ENCODE results near the gene NANOS2.

NANOS2 gene

DNA sequence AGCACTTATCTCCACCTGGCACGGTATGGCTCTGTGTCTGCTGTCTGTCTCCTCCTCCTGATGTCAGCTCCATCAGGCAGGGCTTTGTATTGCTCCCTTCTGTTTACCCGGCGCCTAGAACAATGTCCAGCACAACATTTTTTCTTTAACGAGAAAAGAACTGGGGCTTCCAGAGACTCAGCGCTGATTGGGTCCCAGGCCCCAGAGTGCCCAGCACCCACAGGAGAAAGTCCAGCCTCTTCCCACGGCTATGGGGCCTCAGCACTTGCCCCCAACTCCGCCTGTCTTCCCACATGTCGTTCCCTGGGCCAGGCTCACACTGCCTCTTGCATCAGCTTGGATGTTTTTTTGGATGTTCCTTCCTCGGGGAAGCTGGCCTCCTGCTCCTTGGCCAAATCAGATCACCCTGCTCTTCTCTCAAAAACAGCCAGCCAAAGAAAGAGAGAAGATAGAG, 19.0 kb downstream of the NANOS2 start:
- DNase-seq (ENCODE audit: low read depth), result no peak

DNA sequence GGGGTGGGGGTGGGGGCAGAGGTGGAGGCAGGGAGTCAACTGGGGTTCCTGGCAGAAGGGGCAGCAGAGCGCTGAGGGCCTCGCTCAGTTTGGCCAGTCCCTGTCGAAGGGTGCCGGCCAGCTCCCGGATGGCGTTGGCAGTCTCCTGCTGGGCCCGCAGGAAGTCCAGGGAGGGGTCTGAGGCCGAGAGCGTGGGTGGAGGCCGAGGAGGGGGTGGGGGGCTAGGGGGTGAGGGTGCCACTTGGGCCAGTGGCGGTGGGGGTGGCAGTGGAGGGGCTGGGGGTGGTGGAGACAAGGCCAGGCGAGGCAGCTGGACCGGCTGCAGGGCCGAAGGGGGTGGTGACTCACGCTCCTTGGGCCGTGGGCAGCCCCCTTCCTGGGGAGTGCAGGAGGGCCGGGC, 23.7 kb downstream of the NANOS2 start:
- no peak for DNase-seq (ENCODE audit: low read depth)

DNA sequence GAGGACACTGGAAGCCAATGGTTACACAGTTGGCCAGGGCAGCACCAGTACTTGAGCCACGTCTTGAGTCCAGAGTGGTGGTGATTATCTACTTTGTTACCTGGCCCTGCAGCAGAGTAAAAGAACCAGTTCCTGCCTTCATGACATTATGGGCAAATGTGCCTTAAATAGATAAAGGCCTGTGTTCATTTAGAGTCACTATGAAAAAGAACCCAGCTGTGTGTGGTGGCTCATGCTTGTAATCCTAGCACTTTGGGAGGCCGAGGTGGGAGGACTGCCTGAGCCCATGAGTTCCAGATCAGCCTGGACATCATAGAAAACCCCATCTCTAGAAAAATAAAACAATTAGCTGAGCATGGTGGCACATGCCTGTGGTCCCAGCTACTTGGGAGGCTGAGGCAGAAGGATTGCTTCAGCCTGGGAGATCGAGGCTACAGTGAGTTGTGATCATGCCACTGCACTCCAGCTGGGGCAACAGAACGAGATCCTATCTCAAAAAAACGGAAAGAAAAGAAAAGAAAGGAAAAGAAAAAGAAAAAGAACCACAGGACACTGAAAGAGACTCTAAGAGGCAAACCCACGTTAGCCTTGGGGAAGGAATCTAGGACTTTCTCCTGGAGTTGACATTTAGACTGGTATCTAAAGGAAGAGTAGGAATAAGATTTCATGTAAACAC, 25.2 kb downstream of the NANOS2 start:
- no peak for DNase-seq (ENCODE audit: low read depth)

DNA sequence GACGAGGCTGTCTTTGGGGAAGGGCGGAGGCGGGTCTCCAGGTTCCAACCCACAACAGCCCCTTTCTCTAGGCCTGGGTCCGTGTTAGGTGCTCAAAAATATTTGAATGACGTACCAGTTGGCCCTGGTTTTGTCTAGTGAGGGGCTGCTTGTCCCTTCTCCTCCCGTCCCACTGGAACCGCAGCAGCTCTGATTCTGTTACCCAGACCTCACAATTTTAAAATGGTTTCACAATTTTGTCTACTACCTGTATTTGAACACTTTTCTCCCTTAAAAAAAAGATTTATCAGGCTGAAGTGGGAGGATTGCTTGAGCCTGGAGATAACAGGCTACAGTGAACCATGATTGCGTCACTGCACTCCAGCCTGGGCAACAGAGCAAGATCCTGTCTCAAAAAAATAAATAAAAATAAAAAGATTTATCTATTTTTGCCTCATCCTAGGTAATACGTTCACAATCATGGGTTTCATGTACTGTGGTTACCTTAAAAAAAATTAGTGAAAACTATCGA, 27.3 kb downstream of the NANOS2 start:
- no peak for DNase-seq (ENCODE audit: low read depth)

DNA sequence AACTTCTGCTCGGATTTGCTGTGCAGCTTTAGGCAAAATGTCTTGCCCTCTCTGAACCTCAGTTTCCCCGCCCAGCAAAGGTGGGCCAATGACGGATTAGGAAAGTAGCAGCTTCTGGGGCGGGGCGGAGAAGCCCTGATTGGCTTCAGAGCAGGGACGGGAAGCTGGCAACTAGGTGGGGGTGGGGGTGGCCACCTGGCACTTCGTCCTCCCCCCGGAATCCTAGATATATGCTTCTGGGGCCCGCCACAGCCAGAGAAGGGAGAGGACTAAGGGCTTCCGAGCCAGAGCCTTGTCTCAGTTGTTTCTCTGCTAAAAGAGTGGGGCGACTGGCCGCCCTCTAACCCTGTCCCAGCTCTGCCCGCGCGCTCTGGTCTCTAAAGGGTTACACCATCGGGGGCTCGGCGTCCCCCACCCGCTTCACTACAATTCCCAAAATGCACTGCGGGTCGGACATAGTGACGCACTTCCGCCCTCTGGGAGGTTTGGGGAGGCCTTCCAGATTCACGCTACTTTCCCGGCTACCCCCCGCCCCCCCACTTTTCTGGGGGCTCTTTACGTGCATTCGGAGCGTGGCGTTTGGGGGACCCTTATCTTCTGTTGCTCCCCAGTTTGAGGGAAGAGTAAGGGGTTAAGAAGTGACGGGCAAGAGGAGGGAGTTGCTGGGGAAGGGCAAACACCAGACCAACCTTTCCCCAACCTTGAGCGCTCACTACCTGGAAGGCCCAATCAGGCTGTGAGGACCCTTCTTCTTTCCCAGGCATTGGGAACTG, 28.0 kb downstream of the NANOS2 start:
- DNase-seq (ENCODE audit: low read depth), result peak; percentile 75

DNA sequence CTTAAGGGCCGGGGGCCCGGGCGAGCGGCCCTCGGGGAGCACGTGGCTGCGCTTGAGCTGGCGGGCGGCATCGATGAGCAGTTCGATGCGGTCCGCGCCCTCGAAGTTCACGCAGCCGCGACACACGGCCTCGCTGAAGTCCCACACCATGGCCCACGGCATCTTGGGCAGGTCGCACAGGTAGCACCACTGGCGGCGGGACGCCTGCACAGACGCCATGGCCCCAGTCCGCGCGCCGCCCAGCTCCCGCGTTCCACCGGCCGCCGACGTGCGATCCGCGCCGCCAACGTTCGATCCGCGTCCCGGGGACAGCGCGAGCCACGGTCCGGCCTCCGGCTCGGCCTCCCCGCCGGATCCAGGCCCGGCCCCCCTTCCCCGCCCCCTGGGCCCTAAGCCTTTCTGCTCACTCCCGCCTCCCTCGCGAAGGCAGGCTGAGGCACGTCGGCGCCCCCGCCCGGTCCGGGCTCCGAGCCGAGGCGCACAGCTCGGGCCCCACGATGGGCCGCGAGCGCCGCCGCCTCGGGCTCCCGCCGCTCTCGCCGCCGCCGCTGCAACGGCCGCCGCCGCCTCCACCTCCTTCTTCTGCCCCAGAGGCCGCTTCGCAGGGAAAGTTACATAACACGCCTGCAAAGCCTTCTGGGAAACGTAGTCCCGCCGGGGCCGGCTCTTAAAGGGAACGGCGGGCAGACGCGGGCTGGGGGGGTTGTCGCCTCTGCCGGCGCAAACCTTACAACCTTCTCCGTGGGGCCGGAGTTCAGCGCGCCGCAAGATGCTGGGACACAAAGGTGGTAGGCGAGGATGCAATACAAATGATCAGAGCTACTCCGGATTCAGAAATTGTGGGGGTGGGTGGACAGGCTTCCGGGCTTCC, 28.8 kb downstream of the NANOS2 start, which contains the start of gene IRF2BP1:
Gene IRF2BP1, minus strand, starts transcription at position 586 of the 871 bp plus-strand sequence. Its CDS starts 367 bp downstream, at position 219.
- DNase-seq (ENCODE audit: low read depth), result peak; percentile 67

DNA sequence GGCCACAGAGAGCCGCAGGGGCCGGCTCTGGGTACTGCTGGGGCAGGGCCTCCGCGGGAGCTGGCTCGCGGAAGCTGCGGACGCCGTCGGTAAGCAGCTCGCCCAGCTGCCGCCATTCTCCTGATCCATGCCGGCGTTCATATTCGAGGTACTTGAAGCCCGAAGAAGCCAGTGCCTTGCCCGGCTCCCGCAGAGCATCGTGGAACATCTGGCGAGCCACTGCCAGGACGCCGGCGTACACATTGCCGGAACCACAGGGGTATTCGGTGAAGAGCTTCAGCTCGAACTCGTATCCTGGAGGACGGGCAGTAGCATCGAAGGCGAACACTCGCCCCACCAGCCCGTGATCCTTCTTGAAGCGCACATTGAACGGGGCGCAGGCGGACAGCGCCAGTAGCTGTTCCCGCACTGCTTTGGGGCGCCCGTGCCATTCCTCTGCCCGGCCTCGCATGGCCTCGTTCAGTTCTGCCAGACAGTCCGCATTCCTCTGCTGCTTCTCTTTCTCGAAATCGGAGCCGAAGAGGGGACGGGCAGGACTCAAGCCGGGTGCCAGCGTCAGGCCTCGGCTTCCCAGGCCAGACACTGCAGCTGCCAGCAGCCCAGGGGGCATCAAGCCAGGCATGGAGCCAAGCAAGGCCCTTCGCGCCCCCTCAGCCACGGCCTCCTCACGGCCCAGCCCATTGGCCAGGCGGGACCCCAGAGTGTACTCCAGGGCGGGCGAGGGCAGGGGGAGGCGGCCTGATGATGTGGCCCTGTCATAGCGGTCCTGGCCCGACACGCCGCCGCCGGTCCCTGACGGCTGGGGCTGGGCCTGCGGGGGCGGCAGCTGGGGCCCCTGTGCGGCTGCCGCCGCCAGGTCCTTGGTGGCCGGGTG, 29.7 kb downstream of the NANOS2 start:
- no peak for DNase-seq (ENCODE audit: low read depth)

DNA sequence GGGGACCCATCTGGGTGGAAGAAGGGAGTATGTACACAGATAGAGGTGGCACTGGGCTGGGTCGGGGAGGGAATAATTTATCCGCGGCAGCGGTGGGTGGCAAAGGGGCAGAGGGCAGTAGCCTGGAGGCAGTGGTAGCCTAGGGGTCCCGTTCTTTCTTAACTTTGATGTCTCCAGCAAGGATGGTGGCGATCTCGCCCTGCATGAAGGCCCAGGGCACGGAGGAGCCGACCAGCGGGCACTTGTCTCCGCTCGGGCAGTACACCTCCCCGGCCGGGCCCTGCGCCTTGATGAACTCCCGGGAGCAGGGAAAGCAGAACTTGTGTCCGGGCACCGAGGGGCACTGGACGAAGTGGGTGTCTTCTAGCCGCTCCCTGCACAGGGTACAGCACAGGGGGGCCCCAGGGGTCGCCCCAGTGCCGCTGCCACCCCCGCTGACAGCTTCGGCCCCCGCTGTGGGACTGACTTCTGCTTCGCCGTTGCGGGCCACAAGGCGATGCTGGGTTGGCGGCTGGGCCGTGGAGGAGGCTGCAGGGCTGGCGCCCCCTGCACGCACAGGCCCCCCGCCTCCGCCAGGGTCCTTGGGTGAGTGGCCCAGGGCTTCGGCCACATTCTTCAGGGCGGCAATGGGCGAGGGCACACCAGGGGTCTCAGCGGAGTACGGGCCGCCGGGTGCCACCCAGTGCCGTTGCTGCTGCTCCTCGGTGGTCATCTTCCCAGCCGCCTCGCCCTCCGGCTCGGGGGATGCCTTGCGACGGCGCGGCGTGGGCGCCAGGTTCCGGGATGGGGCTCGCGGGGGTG, 30.5 kb downstream of the NANOS2 start:
- DNase-seq (ENCODE audit: low read depth), result no peak

DNA sequence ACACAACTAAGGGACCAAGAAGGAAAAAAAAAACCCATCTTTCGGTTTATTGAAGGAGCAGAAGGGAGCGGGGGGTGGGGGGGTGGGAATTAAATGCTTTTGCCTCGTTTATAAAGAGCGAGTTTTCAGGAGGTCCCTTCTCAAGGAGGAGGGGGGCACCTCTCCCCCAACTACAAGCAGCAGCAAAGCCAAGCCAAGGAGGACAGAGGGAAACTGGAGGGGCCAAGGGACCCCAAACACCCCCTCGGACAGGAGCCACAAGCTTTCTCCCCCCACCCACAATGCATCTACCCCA, 31.0 kb downstream of the NANOS2 start:
- DNase-seq (ENCODE audit: low read depth), result no peak

DNA sequence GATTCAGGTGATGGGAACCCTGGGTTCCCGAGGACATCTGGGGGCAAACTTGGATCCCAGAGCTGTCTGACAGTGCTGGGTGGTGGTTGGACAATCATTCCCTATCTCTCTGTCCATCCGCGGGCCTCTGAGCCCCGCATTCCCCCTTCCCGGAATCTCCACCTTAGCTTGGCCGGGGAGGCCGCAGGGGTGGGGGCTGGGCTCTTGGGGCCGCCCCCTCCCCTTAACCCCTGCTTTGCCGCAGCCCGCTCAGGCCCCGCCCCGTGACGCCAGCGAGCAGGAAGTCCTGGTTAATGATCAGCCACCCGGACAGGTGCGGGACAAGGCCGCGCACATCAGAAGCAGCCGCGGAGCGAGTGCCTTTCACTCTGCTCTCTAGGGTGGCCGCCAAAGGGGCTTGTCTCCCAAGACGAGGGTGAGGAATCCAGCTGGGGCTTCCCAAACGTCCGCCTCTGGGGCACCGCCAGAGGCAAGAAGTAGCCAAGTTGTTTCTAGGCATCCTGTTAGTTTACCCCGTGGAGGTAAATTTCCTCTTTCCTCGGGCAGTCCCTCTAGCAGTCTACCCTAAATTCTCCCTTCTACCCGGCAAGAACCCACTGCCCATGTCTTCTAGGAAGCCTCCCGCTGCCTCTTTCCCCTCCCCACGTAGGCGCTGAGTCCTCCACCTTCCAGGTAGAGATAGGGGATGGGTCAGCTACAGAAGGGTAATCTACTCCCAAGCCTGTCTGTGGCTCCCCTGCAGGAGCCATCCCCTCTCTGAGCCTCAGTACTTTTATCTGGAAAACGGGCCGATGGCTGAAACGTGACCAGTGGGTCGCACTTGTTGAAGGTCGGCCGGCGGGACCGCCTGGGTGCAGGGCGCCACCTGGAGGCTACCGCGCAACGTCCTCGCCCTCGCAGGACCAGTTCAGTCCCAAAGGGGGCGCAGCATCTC, 31.7 kb downstream of the NANOS2 start:
- peak; percentile 92 for DNase-seq (ENCODE audit: low read depth)

DNA sequence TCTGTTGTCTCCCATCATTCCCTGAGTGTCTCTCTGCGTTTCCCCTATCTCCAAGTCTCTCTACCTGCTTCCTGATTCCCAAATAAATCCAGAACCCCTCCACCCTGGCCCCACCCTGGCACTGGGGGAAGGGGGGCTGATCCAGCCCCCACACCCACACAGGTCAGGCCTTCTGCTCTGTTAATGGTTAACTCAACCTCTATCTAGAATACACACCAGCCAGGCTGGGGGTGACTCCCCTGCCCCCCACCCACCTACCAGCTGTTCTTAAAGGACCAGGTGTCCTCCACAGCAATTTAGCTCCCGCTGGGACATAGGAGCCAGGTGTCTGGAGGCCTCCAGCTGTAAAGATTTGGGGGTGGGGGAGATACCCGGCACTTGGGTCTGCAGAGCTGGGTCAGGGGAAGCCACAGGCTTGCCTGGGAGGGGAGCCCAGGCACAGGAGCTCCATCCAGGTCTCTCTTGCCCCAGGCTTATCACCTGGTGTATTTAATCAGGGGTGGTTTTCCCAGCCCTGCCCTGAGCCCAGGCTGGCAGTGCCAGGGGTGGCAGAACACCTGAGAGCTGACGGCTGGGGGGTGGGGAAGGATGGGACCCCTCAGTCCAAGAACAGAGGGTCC, 32.6 kb downstream of the NANOS2 start:
- no peak for DNase-seq (ENCODE audit: low read depth)

DNA sequence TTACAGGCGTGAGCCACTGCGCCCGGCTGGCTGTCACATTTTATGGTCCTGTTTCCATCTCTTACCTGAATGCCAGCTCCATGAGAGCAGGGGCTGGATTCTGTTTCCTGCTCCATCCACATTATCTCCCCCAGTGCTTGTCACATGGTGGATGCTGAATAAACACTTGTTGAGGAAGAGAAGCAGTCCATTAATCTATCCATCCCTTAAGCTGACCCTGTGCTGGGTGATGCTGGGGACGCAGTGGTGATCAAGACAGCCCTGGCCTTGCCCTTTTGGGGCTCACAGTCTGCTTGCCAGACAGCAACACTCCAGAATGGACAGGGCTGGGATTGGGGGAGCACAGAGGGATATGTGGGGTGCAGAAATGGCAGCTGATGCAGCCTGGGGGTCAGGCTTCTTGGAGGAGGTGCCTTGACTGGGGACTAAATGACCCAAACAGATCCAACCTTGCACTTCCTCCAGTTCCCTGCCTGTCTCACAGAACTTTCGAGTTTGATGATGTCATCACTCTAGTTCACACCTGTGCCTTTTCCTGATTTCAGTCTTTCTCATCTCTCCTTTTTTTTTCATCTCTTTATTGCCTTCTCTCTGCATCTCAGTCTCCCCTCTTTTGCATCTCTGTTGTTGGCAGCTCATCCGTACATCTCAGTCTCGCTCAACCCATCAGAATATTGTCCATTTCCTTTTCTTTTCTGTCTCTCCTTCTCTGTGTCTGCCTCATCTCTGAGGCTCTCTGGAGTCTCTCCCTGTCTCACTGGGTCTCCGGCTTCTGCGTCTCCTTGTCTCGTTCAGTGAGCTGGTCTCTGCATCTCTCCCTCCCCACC, 33.3 kb downstream of the NANOS2 start:
- DNase-seq (ENCODE audit: low read depth), result no peak

DNA sequence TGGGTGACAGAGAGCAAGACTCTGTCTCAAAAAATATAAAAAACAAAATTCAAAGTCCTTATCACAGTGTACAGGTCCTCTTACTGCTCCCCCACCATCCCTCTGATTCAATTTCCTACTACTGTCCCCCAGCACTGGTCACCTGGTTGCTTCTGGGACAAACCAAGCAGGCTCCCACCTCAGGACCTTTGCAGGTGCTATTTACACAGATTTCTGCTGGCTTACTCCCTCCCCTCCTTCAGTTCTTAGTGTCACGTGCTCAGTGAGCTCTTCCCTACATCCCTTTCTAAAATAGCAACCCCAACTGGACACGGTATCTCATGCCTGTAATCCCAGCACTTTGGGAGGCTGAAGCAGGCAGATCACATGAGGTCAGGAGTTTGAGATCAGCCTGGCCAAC, 34.6 kb downstream of the NANOS2 start:
- DNase-seq (ENCODE audit: low read depth), result no peak

DNA sequence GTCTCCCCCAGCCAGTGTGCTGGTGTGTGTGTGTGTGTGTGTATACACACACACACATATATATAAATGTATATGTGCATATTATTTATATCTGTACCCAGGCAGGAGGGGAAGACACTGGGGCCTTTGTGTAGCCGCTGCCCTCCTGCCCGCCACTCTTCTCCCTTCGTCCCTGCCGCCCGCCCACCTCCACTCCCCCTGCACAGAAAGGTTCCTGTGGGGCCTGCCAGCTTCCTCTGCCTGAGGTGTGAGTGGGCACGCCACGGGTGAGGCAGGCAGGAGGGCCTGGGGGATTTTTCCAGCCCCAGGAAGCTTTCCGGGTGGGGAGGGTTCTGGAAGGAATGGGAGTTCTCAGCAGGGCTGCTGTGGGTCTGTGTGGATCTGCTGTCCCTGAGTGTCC, 35.5 kb downstream of the NANOS2 start:
- no peak for DNase-seq (ENCODE audit: low read depth)

DNA sequence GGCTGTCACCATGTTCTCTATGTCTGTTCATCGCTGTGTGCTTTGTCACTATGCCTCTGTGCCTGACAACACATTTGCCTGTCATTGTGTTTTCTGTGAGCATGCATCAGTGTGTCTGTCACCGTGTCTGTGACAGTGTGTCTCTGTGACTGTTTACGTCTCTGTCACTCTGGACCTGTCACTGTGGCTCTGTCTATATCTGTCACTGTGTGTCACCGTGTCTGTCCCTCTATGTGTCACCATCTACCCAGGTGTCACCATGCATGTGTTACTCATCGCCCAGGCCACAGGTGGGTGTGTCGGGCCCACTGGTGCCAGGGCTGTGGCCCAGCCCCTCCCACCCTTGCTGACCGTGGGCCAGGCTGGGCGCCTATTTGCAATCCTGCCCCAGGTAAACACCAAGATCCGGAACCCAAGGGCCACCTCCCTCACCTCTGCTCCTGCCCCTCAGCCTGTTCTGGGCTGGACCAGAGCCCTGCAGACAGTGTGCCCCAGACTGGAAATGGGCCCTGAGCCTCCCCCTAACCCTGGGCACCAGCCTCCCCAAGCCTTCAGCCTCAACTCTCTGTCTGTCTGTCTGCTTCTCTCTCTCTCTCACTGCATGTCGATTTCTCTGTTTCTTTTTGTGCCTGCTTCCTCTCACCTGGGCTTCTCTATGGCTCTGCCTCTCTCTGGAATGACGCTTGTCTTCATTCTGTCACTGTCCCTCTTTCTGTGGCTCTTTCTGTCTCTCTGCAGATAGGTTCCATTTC, 36.4 kb downstream of the NANOS2 start:
- no peak for DNase-seq (ENCODE audit: low read depth)

DNA sequence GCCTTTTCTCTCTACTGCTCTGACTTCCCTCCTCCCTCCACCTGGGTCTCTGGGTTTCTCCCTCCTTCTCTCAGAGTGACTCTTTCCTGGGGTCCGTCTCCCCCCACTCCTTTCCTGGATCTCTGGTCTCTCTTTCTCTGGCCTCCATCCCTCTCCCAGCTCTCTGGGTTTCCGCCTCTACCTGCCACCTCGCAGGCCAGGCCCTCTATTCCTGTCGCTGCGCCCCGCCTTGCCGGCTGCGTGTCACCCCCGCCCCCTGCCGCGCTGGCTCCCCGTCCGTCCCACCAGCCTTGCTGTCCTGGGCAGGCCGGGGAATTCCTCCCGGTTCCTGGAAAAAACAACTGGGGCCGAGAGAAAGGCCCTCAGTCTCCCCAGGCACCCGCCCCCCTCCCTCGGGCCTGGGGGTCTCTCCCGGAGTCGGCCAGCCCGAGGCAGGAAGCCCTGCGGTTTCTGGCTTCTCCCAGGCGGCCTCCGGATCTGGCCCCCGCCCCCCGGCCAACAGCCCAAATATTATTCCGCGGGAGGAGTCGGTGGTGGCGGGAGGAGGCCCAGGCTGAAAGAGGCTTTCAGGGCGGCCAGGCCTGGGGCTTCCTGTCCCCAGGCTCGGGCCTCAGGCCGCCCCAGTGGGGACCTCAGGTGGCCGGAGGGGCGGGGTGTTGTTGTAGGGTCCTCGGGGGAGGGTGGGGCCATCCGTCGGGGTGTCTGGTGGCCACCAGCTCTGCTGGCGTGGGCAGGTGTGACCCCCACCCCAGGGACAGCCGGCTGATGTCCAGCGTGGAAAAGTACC, 38.0 kb downstream of the NANOS2 start:
- DNase-seq (ENCODE audit: low read depth), result peak; percentile 91

DNA sequence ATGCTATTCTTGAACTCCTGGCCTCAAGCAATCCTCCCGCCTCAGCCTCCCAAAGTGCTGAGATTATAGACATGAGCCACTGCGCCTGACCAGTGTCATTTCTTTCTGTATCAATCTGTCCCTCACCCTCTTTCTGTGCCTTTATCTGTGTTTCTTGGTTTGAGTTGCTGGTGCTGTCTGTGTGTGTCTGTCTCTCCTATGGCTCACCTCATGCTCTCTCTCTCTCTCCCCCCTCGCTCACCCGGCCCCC, 38.5 kb downstream of the NANOS2 start:
- no peak for DNase-seq (ENCODE audit: low read depth)

All from CMK (cell line).